Iris pigment epithelial cell (primary cell): ENCODE results near the gene ATG12.
"Not testable (repeated sequence)": the region's sequence is repeated elsewhere in the genome, so short reads cannot be mapped to it uniquely, and the experiment has no call there.

Experiments used
- DNase-seq: peaks from one replicate; pipeline ENCODE4 v3.0.0-alpha.2; 2011; ENCODE audit warnings: low read depth

ATG12 gene

GRCh38 chr5:115842952-115843351, 1.6 kb upstream of the ATG12 start:
- no peak for DNase-seq

- no peak for DNase-seq
Observed at GRCh38 chr5:115842089-115842935, 947 bp upstream of the ATG12 start.

- no peak for DNase-seq
Observed at GRCh38 chr5:115840873-115841272, 492 bp downstream of the ATG12 start.

DNA sequence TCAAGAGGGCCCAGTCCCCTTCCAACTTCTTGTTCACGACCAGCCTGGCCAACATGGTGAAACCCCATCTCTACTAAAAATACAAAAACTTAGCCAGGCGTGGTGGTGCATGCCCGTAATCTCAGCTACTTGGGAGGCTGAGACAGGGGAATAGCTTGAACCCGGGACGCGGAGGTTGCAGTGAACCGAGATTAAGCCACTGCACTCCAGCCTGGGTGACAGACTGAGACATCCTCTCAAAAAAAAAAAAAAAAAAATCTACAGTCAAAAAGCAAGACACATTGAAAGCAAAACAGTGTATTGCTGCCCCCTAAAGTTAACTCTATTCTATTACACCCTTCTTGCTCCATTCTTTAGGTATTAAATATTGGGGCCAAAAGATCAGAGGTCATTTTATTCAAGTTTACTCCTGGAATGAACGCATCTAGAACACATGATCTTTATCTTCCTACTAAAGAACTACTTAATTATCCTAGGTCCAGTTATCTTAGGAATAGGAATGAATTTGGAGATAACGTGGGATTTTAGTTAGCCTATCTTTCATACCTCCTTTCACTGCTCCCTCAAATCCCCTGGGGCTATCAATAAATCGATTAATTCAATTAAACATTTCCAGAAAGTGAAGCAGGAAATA, 2.4 kb downstream of the ATG12 start:
- DNase-seq = peak; percentile 47

- no peak for DNase-seq
Observed at GRCh38 chr5:115835481-115835880, 5.9 kb downstream of the ATG12 start.

DNA sequence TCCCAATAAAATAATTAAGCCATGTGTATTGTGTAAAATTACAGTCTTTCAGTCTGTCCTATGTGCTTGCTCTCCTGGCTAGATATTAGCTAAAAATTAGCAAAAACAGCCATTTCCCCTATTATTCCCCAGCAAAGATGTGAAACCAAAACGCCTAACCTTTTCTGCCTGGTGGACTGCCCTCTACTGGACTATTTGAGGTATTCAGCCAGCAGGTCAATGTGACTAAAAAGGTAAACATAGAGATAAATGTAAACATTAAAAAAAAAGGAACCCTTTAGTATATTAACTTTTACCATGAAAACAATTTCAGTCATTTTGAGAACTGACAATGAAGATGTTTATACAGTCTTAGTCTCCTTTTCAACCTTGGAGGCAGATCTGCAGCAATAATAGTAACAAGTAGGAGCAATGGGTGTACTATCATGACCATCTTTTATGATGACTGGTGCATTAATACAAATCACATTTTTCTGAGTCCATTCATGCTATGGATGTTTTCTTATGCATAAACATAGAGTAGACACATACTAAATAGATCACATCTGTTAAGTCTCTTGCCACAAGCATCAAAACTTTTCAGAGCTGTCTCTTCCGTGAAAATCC, 10.1 kb downstream of the ATG12 start:
- peak; percentile 40 for DNase-seq

DNA sequence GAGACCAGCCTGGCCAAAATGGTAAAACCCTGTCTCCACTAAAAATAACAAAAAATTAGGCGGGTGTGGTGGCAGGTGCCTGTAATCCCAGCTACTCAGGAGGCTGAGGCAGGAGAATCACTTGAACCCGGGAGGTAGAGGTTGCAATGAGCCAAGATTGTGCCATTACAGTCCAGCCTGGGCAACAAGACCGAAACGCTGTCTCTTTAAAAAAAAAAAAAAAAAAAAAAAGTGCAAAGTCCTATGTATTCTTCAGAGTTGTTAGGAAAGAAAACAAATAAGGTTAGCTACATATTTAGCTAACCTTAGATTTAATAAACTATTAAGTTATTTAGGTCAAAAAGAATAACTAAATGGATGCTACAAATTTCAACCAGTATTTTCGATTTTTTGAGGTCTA, 11.5 kb downstream of the ATG12 start:
- DNase-seq = no peak

- DNase-seq = no peak
Observed at GRCh38 chr5:115825948-115826347, 15.4 kb downstream of the ATG12 start.

DNA sequence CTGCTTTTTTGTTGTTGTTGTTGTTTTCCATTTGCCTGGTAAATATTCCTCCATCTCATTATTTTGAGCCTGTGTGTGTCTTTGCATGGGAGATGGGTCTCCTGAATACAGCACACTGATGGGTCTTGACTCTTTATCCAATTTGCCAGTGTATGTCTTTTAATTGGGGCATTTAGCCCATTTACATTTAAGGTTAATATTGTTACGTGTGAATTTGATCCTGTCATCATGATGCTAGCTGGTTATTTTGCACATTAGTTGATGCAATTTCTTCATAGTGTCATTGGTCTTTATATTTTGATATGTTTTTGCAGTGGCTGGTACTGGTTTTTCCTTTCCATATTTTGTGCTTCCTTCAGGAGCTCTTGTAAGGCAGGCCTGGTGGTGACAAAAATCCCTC, 16.4 kb downstream of the ATG12 start:
- DNase-seq = not testable (repeated sequence)

DNA sequence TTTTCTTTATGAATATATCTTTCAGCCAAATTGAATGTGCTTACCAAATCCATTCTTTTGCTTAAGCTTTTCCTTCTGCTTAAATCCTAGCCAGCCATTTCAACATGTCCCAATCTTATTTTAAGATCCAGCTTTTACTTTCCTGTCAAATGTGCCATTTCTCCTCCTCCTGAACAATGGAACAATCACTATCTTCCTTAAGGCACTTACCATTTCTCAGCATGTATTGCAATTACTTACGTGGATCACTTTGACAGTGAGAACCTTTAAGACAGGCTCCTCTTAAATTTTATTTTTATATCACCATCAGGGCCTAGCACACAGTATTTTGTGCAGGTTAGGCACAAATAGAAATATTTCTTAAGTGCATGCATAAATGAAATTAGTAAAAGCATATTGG, 20.5 kb downstream of the ATG12 start:
- no peak for DNase-seq

- no peak for DNase-seq
Observed at GRCh38 chr5:115818821-115819220, 22.5 kb downstream of the ATG12 start.

- DNase-seq = no peak
Observed at GRCh38 chr5:115817386-115817785, 24.0 kb downstream of the ATG12 start.

- peak; percentile 66 for DNase-seq
Observed at GRCh38 chr5:115816226-115817081, 24.9 kb downstream of the ATG12 start, which contains the start of gene CDO1. CDO1 (minus strand) TSS chr5:115816659; CDS start chr5:115816397, 262 bp downstream.

DNA sequence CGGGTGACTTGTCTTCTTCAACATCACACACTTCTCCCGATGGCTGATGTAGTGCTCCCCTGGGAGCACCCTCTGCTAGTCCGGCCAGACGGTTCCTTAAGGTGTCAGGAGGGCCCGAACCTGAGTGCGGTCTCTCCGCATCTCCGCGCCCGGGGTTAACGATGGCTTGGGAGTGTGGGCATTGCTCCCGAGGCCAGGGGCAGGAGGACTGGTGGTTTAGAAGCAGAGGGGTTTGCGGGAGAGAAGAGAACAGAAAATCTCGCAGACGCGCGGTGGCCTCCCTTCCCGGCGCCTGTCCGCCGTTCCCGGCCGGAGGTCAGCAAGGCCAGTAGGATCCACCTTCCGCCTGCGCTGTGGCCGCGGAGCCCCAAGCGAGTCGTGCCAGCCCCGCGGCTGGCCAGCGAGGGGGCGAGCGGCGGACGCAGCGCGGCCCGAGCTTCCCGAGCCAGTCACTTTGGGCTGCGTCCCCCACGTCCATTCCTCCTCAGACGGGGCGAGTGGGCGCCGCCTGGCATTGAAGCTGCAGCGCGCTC, 25.6 kb downstream of the ATG12 start:
- no peak for DNase-seq

- DNase-seq = no peak
Observed at GRCh38 chr5:115815006-115815692, 26.2 kb downstream of the ATG12 start.

- DNase-seq = no peak
Observed at GRCh38 chr5:115813719-115814118, 27.6 kb downstream of the ATG12 start.

GRCh38 chr5:115812372-115812771, 29.0 kb downstream of the ATG12 start:
- no peak for DNase-seq

- DNase-seq = no peak
Observed at GRCh38 chr5:115811406-115811805, 30.0 kb downstream of the ATG12 start.

- DNase-seq = peak; percentile 44
Observed at GRCh38 chr5:115810761-115811160, 30.6 kb downstream of the ATG12 start.

DNA sequence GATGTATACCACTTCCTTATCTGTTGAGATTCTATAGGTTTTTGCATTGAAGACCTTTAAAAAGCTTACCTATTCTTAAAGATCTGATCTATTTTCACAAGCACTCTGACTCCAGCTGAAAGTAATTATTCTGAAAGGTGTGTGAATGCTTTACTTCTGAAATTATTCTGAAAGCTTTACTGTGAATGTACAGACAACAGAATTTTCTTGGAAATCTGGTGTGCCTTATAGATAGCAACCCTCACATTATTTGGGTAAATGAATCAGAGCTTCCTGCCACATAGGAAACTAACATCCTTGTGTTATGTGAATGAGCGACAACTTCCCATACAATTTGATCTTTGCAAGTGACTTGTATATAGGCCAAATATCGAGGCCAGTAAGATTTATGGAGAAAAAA, 31.4 kb downstream of the ATG12 start:
- no peak for DNase-seq

- DNase-seq = not testable (repeated sequence)
Observed at GRCh38 chr5:115808066-115808465, 33.3 kb downstream of the ATG12 start.
